Sigmoid colon (tissue), 4 donors: ENCODE results near the gene GBX1.

Experiments used
- CTCF ChIP-seq, 4 experiments: fragments of 450-650 bp in 3 of 4; fragments of 200-600 bp in 1 of 4; IDR thresholded peaks; one replicate each; pipeline ENCODE4 v1.5.1; 2016 to 2019; ENCODE audit warnings: antibody characterized with exemption in 4 of 4, mild to moderate bottlenecking in 3 of 4, moderate library complexity in 2 of 4
- POLR2A ChIP-seq, 2 donors: fragments of 450-650 bp; IDR thresholded peaks; one replicate each; pipeline ENCODE4 v1.6.1; 2016; ENCODE audit warnings: antibody characterized with exemption in 2 of 2, mild to moderate bottlenecking in 2 of 2, moderate library complexity in 2 of 2
- POLR2AphosphoS5 ChIP-seq, 4 donors: sonication (generic); formaldehyde crosslinking; IDR thresholded peaks; one replicate each; pipeline ENCODE4 v1.6.1; 2017; ENCODE audit warnings: antibody characterized with exemption in 4 of 4

GRCh38 chr7:151125846-151126481, 41.5 kb downstream of the GBX1 start:
- TF ChIP-seq CTCF (IDR thresholded peaks at IDR 0.05), result no peak
- TF ChIP-seq POLR2A (IDR thresholded peaks at IDR 0.05), result no peak
- TF ChIP-seq POLR2AphosphoS5 (IDR thresholded peaks at IDR 0.05), result no peak
